HG03521 (cell line): ENCODE measurements around the gene RIOK1.
"Not testable (repeated sequence)": the region's sequence is repeated elsewhere in the genome, so short reads cannot be mapped to it uniquely, and the experiment has no call there.

Experiments
- ATAC-seq: cut with Tn5 transposase; IDR thresholded peaks from one replicate; pipeline ENCODE4 v1.9.1; 2021; ENCODE audit warnings: mild to moderate bottlenecking, moderate library complexity; ENCODE audit not compliant: unreplicated experiment

The RIOK1 gene

GRCh38 chr6:7439228-7439627 is 49.6 kb downstream of the RIOK1 start:
- no peak for ATAC-seq

GRCh38 chr6:7440476-7440875 is 50.9 kb downstream of the RIOK1 start:
- ATAC-seq, result no peak

- ATAC-seq, result no peak
Measured at GRCh38 chr6:7441048-7441775, 51.6 kb downstream of the RIOK1 start.

- ATAC-seq, result no peak
Measured at GRCh38 chr6:7442467-7442866, 52.9 kb downstream of the RIOK1 start.

GRCh38 chr6:7445101-7445500 is 55.5 kb downstream of the RIOK1 start:
- no peak for ATAC-seq

GRCh38 chr6:7445885-7446461 is 56.4 kb downstream of the RIOK1 start:
- ATAC-seq, result no peak

GRCh38 chr6:7446619-7447325 is 57.2 kb downstream of the RIOK1 start:
- no peak for ATAC-seq

- ATAC-seq, result no peak
Measured at GRCh38 chr6:7448232-7448631, 58.6 kb downstream of the RIOK1 start.

- no peak for ATAC-seq
Measured at GRCh38 chr6:7449018-7449417, 59.4 kb downstream of the RIOK1 start.

- ATAC-seq, result no peak
Measured at GRCh38 chr6:7451326-7451725, 61.7 kb downstream of the RIOK1 start.

GRCh38 chr6:7452898-7453297 is 63.3 kb downstream of the RIOK1 start:
- no peak for ATAC-seq

GRCh38 chr6:7454696-7455358 is 65.2 kb downstream of the RIOK1 start:
- no peak for ATAC-seq

- not testable (repeated sequence) for ATAC-seq
Measured at GRCh38 chr6:7456302-7456701, 66.7 kb downstream of the RIOK1 start.

- ATAC-seq, result no peak
Measured at GRCh38 chr6:7461416-7461815, 71.8 kb downstream of the RIOK1 start.

- no peak for ATAC-seq
Measured at GRCh38 chr6:7463785-7464184, 74.2 kb downstream of the RIOK1 start.

- ATAC-seq, result no peak
Measured at GRCh38 chr6:7467007-7467897, 77.6 kb downstream of the RIOK1 start.
